Suppressor macrophage treated with lipopolysaccharide for 4 hours (primary cell): ENCODE measurements around the gene EPB41L3.
"Not testable (repeated sequence)": the region's sequence is repeated elsewhere in the genome, so short reads cannot be mapped to it uniquely, and the experiment has no call there.

Experiments used
- DNase-seq: peaks from one replicate; pipeline ENCODE4 v3.0.0-alpha.2; 2020

The EPB41L3 gene

DNA sequence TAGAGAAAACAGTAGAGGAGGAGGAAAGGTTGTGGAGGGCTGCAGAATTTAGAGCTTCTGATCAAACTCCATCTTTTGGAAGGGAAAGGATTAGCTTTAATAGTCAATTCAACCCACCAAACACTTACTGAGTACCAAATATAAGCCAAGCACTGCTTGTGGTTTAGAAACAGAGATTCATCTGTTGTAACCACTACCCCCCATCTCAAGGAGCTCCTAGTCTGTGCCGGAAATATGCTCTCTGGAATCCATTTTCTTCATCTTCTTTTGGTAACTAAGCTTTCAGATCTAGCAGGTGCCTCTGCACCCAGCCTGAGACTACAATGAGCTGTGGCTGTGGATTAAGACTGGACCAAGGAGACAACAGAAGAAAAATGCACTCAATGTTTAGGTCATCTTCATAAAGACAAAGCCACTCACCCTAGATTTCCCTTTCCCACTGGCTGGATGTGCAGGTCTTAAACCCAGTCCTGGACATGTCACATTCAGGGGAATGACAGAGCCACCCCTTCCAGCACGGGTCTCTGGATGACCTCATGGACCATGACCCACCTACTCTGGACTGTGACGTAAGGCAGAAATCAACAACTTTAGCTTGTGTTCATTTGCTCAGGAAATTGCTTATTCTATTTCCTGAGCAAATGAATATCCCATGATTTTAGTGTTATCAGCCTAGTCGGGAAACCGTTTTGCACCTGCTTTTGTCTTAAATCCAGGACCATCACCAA is 52.9 kb downstream of the EPB41L3 start:
- DNase-seq, result no peak

- no peak for DNase-seq
Measured at GRCh38 chr18:5488844-5489243, 55.0 kb downstream of the EPB41L3 start.

DNA sequence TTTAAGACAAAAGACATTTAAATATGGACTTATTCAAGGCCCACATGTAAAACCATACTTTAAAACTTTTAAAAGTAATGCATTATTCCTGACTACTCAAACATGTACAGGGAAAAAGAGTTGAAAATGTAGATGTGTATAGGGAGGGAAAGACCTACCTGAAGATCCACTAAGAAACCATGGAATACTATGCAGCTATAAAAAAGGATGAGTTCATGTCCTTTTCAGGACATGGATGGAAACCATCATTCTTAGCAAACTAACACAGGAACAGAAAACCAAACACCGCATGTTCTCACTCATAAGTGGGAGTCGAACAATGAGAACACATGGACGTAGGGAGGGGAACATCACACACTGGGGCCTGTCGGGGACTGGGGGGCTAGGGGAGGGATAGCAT is 55.8 kb downstream of the EPB41L3 start:
- not testable (repeated sequence) for DNase-seq

GRCh38 chr18:5484526-5484925 is 59.3 kb downstream of the EPB41L3 start:
- DNase-seq, result peak; percentile 31

DNA sequence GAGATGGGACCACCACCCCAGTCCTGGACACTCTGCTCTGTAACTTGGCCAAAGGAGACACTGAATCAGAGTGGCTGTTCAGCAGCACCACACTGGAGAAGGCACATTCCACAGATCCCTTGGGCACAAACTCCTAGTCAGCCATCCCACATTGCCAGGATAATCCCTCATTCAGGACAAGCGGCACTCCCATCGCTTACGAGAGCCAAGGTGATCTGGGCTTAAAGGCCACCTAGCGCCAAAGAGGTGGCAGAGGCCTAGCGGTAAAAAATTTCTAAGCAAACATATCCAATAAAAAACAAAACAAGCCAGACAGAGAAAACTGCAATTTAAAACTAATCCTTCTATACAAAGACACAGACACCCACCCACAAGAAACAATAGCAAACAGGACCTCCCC is 62.2 kb downstream of the EPB41L3 start:
- DNase-seq, result no peak

DNA sequence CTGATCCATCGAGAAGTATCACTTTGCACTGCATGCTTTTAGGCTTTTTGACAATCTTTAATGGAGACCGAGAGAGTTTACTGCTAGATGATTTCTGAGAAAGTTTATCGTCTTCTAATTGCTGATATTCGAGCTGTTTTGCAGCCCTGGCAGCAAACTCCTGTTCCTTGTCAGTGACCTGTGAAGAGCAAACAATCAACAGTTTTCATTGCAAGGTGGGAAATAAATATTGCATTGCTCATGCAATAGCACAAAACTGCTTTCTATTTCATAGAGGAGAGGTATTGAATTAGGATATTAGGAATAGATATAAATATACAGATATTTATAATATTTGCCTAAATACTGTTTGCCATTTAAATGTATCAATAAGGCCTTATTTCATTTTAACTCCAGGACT is 65.5 kb downstream of the EPB41L3 start:
- DNase-seq, result no peak

- no peak for DNase-seq
Measured at GRCh38 chr18:5476961-5477800, 66.6 kb downstream of the EPB41L3 start.

DNA sequence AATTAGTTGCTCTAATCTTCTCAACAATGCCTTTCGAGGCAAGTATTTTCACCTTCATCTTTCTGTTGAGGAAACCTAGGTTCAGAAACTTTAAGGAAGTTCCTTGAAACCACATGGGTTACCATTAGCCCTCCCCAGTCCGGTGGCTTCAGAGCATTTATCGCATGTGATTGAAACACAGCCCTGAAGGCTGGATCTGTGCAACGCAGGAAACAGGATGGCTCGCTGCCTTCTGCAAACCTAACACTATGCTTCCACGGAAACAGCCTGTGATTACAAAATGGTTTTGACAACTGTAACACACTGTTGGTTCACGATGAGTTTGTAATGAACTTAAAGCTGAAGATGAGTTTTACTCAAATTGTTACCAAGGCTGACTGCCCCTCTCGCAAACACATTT is 68.5 kb downstream of the EPB41L3 start:
- peak; percentile 72 for DNase-seq

- DNase-seq, result no peak
Measured at GRCh38 chr18:5469340-5469739, 74.5 kb downstream of the EPB41L3 start.

DNA sequence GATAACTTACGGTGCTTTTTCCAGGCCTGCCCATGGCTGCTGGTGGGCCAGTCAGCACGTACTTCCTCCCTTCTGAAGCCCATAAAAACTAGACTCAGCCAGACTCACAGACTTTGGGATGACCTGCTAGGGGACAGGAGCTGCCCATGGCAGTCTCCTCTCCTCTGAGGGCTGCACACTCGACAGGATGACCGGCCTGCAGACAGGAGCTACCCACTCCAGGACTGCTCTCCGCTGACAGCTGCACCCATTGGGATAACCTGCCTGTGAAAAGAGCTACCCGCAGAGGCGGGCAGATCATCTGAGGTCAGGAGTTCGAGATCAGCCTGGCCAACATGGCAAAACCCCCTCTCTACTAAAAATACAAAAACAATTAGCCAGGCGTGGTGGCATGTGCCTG is 75.4 kb downstream of the EPB41L3 start:
- no peak for DNase-seq

DNA sequence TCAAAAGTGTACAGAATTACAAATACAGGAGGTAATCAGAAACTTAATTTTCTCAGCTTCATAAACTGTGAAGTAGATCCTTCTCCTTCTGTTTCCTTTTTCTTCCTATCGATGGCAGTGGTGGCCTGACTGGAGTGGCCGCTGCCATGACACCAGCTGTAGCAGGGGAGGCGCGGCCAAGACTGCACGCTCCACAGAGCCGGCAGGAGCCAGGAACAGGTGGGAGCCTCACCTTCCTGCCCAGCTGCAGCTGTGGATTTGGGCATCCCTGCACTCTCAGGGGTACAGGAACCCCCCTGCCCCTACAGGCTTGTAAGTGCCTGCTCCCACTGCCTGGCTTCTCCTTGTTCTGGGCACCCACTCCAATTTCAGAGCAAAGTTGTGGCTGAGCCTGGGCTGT is 76.1 kb downstream of the EPB41L3 start:
- no peak for DNase-seq

GRCh38 chr18:5466256-5466655 is 77.5 kb downstream of the EPB41L3 start:
- DNase-seq, result peak; percentile 90

- peak; percentile 91 for DNase-seq
Measured at GRCh38 chr18:5464251-5464650, 79.5 kb downstream of the EPB41L3 start.

DNA sequence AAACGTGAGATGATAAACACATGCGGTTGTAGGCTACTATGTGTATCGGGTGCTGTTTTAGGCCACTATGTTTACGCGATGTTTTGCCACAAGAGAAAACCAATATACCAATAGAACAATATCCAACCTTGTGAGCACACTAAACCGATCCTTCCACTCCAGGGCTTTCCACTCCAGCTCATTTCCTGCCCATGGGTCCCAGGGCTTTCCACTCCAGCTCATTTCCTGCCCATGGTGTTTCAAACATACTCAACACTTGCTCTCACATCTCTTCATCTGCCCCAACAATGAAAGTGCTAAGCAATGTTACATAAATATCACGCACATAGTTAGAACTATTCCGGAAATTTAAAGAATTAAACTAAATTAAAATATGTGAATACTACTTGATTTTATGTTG is 80.0 kb downstream of the EPB41L3 start:
- peak; percentile 61 for DNase-seq

- peak; percentile 87 for DNase-seq
Measured at GRCh38 chr18:5463390-5463789, 80.4 kb downstream of the EPB41L3 start.

DNA sequence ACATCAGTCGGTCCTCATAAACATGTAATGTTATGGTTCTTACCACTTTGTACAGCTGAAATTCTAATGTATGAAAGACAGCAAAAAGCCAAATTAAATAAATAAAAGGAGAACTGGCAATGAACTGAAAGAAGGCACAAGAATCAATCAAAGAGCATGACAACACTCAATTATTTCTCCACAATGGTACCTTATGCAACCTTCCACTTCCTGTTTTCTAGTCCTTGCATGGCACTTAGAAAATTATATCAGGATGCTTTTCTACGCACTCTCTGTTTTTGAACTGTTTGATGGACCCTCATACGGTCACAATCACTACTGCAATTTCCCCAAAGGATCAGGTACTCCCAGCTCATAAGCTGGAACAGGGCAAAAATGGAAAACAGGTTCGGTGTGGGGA is 81.6 kb downstream of the EPB41L3 start:
- DNase-seq, result peak; percentile 84

GRCh38 chr18:5461041-5461440 is 82.8 kb downstream of the EPB41L3 start:
- DNase-seq, result no peak

DNA sequence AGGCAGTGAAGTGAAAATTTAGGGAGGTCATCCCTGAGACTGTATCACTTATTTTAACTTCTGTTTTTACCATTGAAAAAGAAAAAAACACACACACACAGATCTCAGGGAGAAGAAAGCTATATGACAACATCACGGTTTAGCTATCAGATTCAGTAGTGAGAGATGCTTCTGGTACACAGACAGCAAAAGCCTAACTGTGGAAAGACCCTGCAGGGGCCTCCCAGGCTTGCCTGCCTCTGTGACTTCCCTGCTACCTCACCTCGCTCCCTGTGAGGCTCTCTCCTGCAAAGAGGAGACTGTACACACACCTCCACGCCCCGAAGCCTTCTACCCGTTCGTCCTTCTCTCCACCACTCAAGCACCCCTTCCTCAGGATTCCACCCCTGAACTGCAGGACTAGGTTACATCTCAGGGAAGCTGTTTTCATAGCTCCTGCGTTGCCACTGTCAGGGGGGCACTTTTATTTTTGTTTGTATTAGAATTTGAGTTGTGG is 86.3 kb downstream of the EPB41L3 start:
- DNase-seq, result no peak

DNA sequence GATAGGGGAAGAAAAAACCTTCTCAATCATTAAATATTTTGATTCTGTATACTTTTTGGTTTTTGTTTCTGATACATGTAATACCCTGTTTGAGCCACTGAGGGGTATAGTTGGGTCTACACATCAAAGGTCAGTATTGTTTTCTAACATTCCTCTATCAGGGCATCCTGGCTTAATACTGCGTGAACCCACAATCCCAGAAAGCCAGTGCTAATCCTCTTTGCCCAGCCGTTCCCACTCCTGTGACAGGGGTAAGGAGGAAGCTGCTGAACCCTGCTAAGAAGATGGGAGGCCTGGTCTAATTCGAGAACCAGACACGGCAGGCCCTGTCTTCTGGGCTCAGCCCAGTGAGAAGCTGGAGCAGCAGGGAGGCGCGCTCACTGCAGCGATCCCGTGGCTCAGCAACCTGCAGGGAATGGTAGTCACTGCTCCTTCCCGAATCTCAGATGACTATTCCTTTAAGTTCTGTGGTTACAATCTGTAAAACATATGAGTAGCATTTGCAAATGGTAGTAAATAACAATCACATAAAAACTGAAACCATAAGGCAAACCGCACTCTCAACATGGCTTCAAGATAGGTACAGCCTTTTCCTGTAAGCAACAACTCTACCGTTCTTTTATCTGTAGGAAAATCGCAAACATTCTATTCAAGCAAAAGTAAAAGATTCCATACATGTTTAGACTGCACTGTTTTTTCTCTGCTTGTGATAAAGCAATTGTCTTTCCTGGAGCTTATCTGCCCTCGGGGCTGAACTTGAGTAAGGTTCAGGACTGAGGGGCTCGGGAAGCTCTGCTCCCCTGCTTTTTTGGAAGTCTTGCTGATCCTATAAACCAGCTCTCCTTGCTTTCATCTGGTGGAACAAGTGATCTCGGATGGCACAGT is 87.0 kb downstream of the EPB41L3 start:
- peak; percentile 53 for DNase-seq

- DNase-seq, result peak; percentile 87
Measured at GRCh38 chr18:5455674-5456073, 88.1 kb downstream of the EPB41L3 start.

DNA sequence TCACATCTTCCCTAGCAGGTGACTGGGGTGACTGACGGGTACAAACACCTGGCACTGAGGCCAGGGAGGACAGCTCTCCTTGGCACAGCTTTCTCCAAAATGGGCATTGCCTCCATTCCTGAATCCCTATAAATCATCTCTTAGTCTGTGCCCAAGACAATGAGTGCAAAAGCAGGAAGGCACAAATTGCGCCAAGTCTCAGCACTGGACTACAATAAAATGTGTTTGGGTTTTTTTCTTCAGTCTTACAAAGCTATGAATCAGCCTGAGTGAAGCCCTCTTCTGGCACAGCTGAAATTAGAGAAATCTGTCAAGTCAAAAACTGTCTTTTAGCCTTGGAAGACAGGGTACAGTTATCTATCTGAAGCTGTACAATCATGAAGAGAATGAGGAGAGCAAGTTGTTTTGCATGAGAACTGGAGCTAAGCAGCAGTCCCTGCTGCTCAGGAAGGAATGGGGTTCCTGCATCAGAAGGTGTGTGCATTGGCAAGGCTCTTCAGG is 90.8 kb downstream of the EPB41L3 start:
- no peak for DNase-seq

- no peak for DNase-seq
Measured at GRCh38 chr18:5451871-5452270, 91.9 kb downstream of the EPB41L3 start.

DNA sequence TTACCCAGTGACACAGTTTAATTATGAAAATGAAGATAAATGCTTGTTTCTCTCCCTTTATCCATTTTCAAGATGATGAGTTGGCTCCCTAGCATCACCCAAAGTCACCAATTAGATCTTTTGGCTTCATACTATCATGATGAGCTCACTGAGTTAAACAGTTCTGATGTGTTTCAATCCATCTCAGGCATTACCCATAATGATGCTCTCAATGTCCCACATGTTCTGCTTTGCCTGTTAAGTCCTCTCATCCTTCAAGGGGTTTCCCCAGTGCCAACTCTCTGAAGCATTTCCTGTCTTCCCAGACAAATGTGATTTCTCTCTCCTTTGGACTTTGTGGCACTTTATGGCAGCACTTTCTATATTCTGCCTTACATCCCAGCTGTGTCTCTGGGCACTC is 92.6 kb downstream of the EPB41L3 start:
- peak; percentile 74 for DNase-seq
